A673 (cell line): ENCODE measurements around the gene IPO13.

Experiments
- EZH2 ChIP-seq: fragments of 200-600 bp; sonication (generic); IDR thresholded peaks from 2 replicates; pipeline ENCODE4 v1.6.1; 2017; ENCODE audit warnings: borderline replicate concordance, low read depth, mild to moderate bottlenecking, mixed read lengths, antibody characterized with exemption, low read length; ENCODE audit not compliant: poor library complexity, severe bottlenecking
- TF ChIP-seq, protein P1 (sequence below): fragments of 300-800, 200-600 bp; sonication (generic); conservative IDR thresholded peaks from 2 replicates; pipeline ENCODE4 v1.5.1; 2017; ENCODE audit warnings: low read depth, mild to moderate bottlenecking, antibody characterized with exemption, low read length, moderate library complexity, mixed read lengths

DNA sequence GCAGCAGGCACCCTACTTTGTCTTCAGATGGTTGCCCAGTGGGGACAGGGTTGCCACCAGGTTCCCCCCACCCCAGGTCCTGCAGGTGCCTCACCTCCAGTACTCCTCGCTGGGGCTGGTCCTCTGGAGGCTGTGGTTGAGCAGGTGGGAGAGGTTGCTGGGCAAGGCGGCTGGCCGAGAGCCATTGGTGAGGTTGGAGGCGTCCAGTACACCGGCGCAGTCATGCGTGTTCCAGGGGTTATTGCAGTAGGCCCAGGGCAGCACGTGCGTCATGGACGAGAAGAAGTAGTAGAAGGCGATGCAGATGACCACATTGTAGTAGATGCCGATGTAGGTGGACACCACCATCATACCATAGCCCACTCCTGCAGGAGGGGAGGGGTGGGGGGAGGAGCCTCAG lies 61.5 kb downstream of the IPO13 start:
- no peak for TF ChIP-seq EZH2
- TF ChIP-seq, protein P1, sequence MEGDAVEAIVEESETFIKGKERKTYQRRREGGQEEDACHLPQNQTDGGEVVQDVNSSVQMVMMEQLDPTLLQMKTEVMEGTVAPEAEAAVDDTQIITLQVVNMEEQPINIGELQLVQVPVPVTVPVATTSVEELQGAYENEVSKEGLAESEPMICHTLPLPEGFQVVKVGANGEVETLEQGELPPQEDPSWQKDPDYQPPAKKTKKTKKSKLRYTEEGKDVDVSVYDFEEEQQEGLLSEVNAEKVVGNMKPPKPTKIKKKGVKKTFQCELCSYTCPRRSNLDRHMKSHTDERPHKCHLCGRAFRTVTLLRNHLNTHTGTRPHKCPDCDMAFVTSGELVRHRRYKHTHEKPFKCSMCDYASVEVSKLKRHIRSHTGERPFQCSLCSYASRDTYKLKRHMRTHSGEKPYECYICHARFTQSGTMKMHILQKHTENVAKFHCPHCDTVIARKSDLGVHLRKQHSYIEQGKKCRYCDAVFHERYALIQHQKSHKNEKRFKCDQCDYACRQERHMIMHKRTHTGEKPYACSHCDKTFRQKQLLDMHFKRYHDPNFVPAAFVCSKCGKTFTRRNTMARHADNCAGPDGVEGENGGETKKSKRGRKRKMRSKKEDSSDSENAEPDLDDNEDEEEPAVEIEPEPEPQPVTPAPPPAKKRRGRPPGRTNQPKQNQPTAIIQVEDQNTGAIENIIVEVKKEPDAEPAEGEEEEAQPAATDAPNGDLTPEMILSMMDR = no peak
